GM18499 (cell line): ENCODE measurements around the gene TRIP6.

Experiments
- ATAC-seq: cut with Tn5 transposase; IDR thresholded peaks from one replicate; pipeline ENCODE4 v1.9.1; 2021; ENCODE audit warnings: moderate number of reproducible peaks; ENCODE audit not compliant: insufficient read depth, unreplicated experiment

TRIP6 gene

GRCh38 chr7:100867040-100867775 is at the start of gene TRIP6:
TRIP6 (plus strand) TSS chr7:100867387; CDS start chr7:100867498, 111 bp downstream.
- no peak for ATAC-seq

GRCh38 chr7:100818366-100818765 is 48.8 kb upstream of the TRIP6 start:
- no peak for ATAC-seq

- no peak for ATAC-seq
Measured at GRCh38 chr7:100818825-100819224, 48.4 kb upstream of the TRIP6 start.

- no peak for ATAC-seq
Measured at GRCh38 chr7:100819586-100819985, 47.6 kb upstream of the TRIP6 start.

- no peak for ATAC-seq
Measured at GRCh38 chr7:100822236-100823139, 44.7 kb upstream of the TRIP6 start.

- no peak for ATAC-seq
Measured at GRCh38 chr7:100823140-100823525, 44.1 kb upstream of the TRIP6 start.

GRCh38 chr7:100823534-100823933 is 43.7 kb upstream of the TRIP6 start:
- no peak for ATAC-seq

GRCh38 chr7:100824499-100825214 is 42.5 kb upstream of the TRIP6 start:
- no peak for ATAC-seq

GRCh38 chr7:100825215-100825671 is 41.9 kb upstream of the TRIP6 start:
- no peak for ATAC-seq

- no peak for ATAC-seq
Measured at GRCh38 chr7:100825751-100826513, 41.3 kb upstream of the TRIP6 start.

- ATAC-seq, result no peak
Measured at GRCh38 chr7:100826514-100827329, 40.5 kb upstream of the TRIP6 start.

GRCh38 chr7:100827330-100828226 is 39.6 kb upstream of the TRIP6 start, which contains the start of gene EPHB4:
EPHB4 (minus strand) TSS chr7:100827523; CDS start chr7:100827030, 493 bp downstream.
- no peak for ATAC-seq

GRCh38 chr7:100829150-100829716 is 38.0 kb upstream of the TRIP6 start:
- no peak for ATAC-seq

- ATAC-seq, result no peak
Measured at GRCh38 chr7:100830396-100830795, 36.8 kb upstream of the TRIP6 start.

- ATAC-seq, result no peak
Measured at GRCh38 chr7:100832281-100832633, 34.9 kb upstream of the TRIP6 start.

- no peak for ATAC-seq
Measured at GRCh38 chr7:100835903-100836811, 31.0 kb upstream of the TRIP6 start.

- ATAC-seq, result no peak
Measured at GRCh38 chr7:100836812-100837098, 30.4 kb upstream of the TRIP6 start.
